B cell (primary cell): Measurements from ENCODE around the gene QSOX2. TPM values are rescaled to one million over a fixed set of nuclear protein-coding genes. Genes with fewer than 3 reads are reported as not detected.

Source experiments
- ATAC-seq: fragments of 200-7000 bp; cut with Tn5 transposase; one replicate; pipeline ENCODE4 v1.10.0; 2021; ENCODE audit warnings: low read depth, mild to moderate bottlenecking, moderate number of reproducible peaks, moderate library complexity
- CTCF ChIA-PET: fragments of 350-600 bp; sonication (Branson Sonifier 250); formaldehyde crosslinking; loops from one replicate; lab custom pipeline; 2021; ENCODE audit warnings: antibody characterized with exemption, inconsistent platforms; lab: Charles Lee
- POLR2A ChIA-PET: fragments of 350-600 bp; sonication (Branson Sonifier 250); formaldehyde crosslinking; loops from one replicate; lab custom pipeline; 2021; ENCODE audit warnings: antibody characterized with exemption; lab: Charles Lee
- DNase-seq: peaks from one replicate; pipeline ENCODE4 v3.0.0; 2013
- H2AFZ ChIP-seq: 2 replicates; pipeline ENCODE4 v1.6.1; 2012; ENCODE audit warnings: mild to moderate bottlenecking, low read depth, low read length; ENCODE audit not compliant: insufficient read depth, poor library complexity, severe bottlenecking
- H3K27ac ChIP-seq, 2 donors: 1 replicate in 1 of 2; 2 replicates in 1 of 2; pipeline ENCODE4 v1.5.1; 2012 to 2013; ENCODE audit warnings: low read length in 2 of 2, mild to moderate bottlenecking in 2 of 2, moderate library complexity in 1 of 2
- H3K27me3 ChIP-seq, 4 experiments: fragments of 200-600 bp in 1 of 4; sonication (generic) in 1 of 4; replicated peaks in 1 of 4; 1 replicate in 2 of 4; 2 replicates in 2 of 4; pipeline versions ENCODE4 v1.6.1 to v1.7.0; 2013 to 2016; ENCODE audit warnings: low read length in 3 of 4, mild to moderate bottlenecking in 2 of 4, mixed read lengths in 1 of 4, moderate library complexity in 1 of 4; ENCODE audit not compliant: insufficient read depth in 4 of 4, control insufficient read depth in 3 of 4; ENCODE audit errors: control extremely low read depth in 1 of 4
- H3K36me3 ChIP-seq, 2 experiments: replicated peaks in 1 of 2; 1 replicate in 1 of 2; 2 replicates in 1 of 2; pipeline versions ENCODE4 v1.6.1 to v1.7.1; 2013; ENCODE audit warnings: low read length in 1 of 2; ENCODE audit not compliant: insufficient read depth in 2 of 2, control insufficient read depth in 1 of 2; ENCODE audit errors: control extremely low read depth in 1 of 2, extremely low read depth in 1 of 2
- H3K4me1 ChIP-seq, 2 donors: fragments of 200-600 bp in 1 of 2; sonication (generic) in 1 of 2; 1 replicate in 1 of 2; 2 replicates in 1 of 2; pipeline versions ENCODE4 v1.5.1 to v1.6.1; 2013 to 2017; ENCODE audit warnings: low read length in 2 of 2; ENCODE audit not compliant: control insufficient read depth in 2 of 2, insufficient read depth in 2 of 2
- H3K4me2 ChIP-seq: replicated peaks from 2 replicates; pipeline ENCODE3; 2012; ENCODE audit warnings: mild to moderate bottlenecking, low read depth, low read length; ENCODE audit not compliant: poor library complexity, severe bottlenecking
- H3K4me3 ChIP-seq, 5 experiments: fragments of 200-600 bp in 1 of 5; sonication (generic) in 1 of 5; 1 replicate in 3 of 5; 2 replicates in 2 of 5; pipeline versions ENCODE4 v1.5.1 to v1.7.0; 2011 to 2016; ENCODE audit warnings: low read length in 4 of 5, mild to moderate bottlenecking in 4 of 5, low read depth in 2 of 5, control low read depth in 1 of 5, moderate library complexity in 1 of 5; ENCODE audit not compliant: insufficient read depth in 1 of 5; ENCODE audit errors: control extremely low read depth in 1 of 5, extremely low read depth in 1 of 5
- H3K79me2 ChIP-seq: fragments of 200-600 bp; sonication (generic); one replicate; pipeline ENCODE4 v1.6.0; 2016; ENCODE audit warnings: low read length; ENCODE audit not compliant: control insufficient read depth, insufficient read depth
- H3K9ac ChIP-seq: fragments of 200-600 bp; sonication (generic); 2 replicates; pipeline ENCODE4 v1.6.1; 2017; ENCODE audit warnings: mild to moderate bottlenecking, low read length, moderate library complexity
- H3K9me3 ChIP-seq, 3 donors: one replicate each; pipeline versions ENCODE4 v1.6.1 to v1.7.1; 2013; ENCODE audit warnings: low read length in 2 of 3; ENCODE audit not compliant: control insufficient read depth in 2 of 3, insufficient read depth in 1 of 3; ENCODE audit errors: control extremely low read depth in 1 of 3
- H4K20me1 ChIP-seq: 2 replicates; pipeline ENCODE4 v1.6.0; 2012; ENCODE audit warnings: mild to moderate bottlenecking, low read length; ENCODE audit not compliant: insufficient read depth, control insufficient read depth, poor library complexity, severe bottlenecking
- H3K27ac Mint-ChIP-seq: one replicate; pipeline ENCODE4 v1.8.0; 2021; ENCODE audit warnings: mixed read lengths
- H3K27me3 Mint-ChIP-seq: one replicate; pipeline ENCODE4 v1.8.0; 2021; ENCODE audit warnings: mixed read lengths
- H3K4me1 Mint-ChIP-seq: one replicate; pipeline ENCODE4 v1.8.0; 2021; ENCODE audit warnings: mixed read lengths
- H3K4me3 Mint-ChIP-seq: one replicate; pipeline ENCODE4 v1.8.0; 2021; ENCODE audit warnings: mixed read lengths
- H3K9me3 Mint-ChIP-seq: one replicate; pipeline ENCODE4 v1.8.0; 2022; ENCODE audit warnings: mixed read lengths; ENCODE audit not compliant: insufficient read depth
- EZH2 ChIP-seq: IDR thresholded peaks from 2 replicates; pipeline ENCODE4 v1.6.1; 2012; ENCODE audit warnings: borderline replicate concordance, low read depth, mild to moderate bottlenecking, moderate library complexity, low read length; ENCODE audit not compliant: insufficient read depth, poor library complexity, severe bottlenecking
- WGBS: methylation state at CpG from one replicate; pipeline ENCODE4 v1.1.5; 2013; ENCODE audit warnings: missing lambda C conversion rate; ENCODE audit not compliant: insufficient coverage; 5-methylcytosine and 5-hydroxymethylcytosine counted together
- intact Hi-C: fragments of 100-400 bp; cut with micrococcal nuclease; formaldehyde crosslinking; loops from one replicate; pipeline ENCODE4 v1.10.0; 2022
- polyA plus RNA-seq: library from polyadenylated mRNA; depleted of rRNA; stranded (reverse); fragments of >200 nt; gene quantifications from 2 replicates; pipeline ENCODE4 v1.2.3, GENCODE V29; 2012
- total RNA-seq, 2 donors: library from RNA; stranded (reverse); fragments of 120-200 nt in 1 of 2; gene quantifications; 1 replicate in 1 of 2; 2 replicates in 1 of 2; pipeline versions ENCODE4 v1.2.3 to v1.2.4, GENCODE V29; 2013 to 2022
- TF ChIP-seq, protein P1 (sequence below): fragments of 200-600 bp; IDR thresholded peaks from one replicate; pipeline ENCODE4 v1.8.0; 2022; ENCODE audit warnings: antibody characterized with exemption, mild to moderate bottlenecking

The QSOX2 gene
- total and polyA plus RNA-seq, 2 donors (not counting 1 experiment from before 2014, with no cell fraction given) = 62.9 to 139 TPM

DNA sequence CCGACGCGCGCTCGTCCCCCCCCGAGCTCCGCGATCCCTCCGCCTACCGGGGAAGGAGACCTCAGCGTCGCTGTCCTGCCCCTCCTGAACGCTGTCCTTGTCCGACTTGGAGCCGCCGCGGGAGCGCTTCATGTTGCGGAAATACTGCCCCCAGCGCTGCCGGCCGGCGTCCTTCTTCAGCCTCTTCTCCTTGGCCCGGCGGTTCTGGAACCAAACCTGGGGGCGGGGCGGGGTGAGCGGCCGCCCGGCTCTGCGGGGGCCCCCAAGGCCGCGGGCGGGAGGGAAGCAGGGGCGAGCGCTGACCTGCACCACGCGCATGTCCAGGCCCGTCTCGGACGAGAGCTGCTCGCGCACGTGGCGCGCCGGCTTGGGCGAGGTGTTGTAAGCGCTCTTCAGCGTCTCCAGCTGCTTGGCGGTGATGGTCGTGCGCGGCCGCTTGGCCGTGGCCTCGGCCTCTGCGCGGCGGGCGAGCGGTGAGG, 47.0 kb downstream of the QSOX2 start:
- Histone ChIP-seq H3K4me2 (peak overlapping the region; percentile 38), H3K27me3 (peaks cover 0 to 86% (median 53%) of the 10 kb centered on the region in 4 experiments), H2AFZ (no peak overlapping the region), H3K4me1 (peaks cover 39% of the 10 kb centered on the region in 2 donors), H3K79me2 (no peaks in the 10 kb centered on the region), H3K36me3 (no peaks in the 10 kb centered on the region), H3K9me3 (peaks cover 0 to 59% (median 0%) of the 10 kb centered on the region in 3 donors), H3K9ac (no peak overlapping the region), H4K20me1 (peaks cover 8% of the 10 kb centered on the region), H3K27ac (no peak overlapping the region), H3K4me3 (no peak overlapping the region)
- no peak for ATAC-seq
- peak; percentile 43 for DNase-seq
- CTCF ChIA-PET = no interaction called here
- H3K4me1 Mint-ChIP-seq = peaks cover 24% of the 10 kb centered on the region
- no peaks in the 10 kb centered on the region for H3K9me3 Mint-ChIP-seq
- H3K4me3 Mint-ChIP-seq = no peak overlapping the region
- H3K27me3 Mint-ChIP-seq = peaks cover 21% of the 10 kb centered on the region
- peak overlapping the region; percentile 37 for H3K27ac Mint-ChIP-seq
- TF ChIP-seq EZH2 = no peak
- TF ChIP-seq, protein P1, sequence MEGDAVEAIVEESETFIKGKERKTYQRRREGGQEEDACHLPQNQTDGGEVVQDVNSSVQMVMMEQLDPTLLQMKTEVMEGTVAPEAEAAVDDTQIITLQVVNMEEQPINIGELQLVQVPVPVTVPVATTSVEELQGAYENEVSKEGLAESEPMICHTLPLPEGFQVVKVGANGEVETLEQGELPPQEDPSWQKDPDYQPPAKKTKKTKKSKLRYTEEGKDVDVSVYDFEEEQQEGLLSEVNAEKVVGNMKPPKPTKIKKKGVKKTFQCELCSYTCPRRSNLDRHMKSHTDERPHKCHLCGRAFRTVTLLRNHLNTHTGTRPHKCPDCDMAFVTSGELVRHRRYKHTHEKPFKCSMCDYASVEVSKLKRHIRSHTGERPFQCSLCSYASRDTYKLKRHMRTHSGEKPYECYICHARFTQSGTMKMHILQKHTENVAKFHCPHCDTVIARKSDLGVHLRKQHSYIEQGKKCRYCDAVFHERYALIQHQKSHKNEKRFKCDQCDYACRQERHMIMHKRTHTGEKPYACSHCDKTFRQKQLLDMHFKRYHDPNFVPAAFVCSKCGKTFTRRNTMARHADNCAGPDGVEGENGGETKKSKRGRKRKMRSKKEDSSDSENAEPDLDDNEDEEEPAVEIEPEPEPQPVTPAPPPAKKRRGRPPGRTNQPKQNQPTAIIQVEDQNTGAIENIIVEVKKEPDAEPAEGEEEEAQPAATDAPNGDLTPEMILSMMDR = no peak
- POLR2A ChIA-PET = no interaction called here
- intact Hi-C loops = no loop called here
- WGBS = 8% methylated on average over 62 of the region's 62 CpGs

DNA sequence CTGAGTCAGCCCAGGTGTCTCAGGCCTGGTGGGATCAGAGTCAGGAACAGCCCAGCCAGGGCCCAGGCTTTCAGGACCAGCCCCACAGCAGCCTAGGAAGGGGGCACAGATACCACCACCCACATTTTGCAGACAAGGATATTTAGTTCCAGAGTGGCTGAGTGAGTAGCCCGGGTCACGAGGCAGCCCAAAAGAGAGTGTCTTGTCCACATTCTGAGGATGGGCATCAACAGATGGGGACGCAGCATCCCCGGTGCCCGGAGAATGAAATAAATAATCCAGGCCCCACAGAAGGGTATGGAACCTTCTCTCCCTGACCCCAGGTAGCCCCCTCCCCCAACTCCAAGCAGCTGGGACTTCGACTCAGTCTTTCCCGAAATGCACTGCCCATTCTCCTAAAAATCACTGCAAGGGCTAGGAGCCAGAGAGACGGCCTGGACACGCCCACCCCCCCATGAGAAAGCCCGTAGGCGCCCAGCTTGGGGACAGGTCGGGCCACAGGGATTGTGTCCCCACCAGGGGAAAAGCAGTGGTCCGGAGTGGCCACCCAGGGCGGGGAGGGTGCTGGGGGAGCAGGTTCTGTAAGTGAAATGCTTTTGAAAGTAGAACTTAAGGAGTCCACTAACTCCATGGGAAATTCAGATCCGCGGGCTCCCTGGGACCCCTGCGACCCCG, 47.5 kb downstream of the QSOX2 start:
- Histone ChIP-seq H3K79me2 (no peaks in the 10 kb centered on the region), H3K27ac (no peak overlapping the region), H2AFZ (no peak overlapping the region), H3K27me3 (peaks cover 0 to 85% (median 50%) of the 10 kb centered on the region in 4 experiments), H3K4me3 (no peak overlapping the region), H3K36me3 (no peaks in the 10 kb centered on the region), H3K4me2 (peak overlapping the region; percentile 38), H3K9ac (no peak overlapping the region), H3K9me3 (peaks cover 0 to 55% (median 0%) of the 10 kb centered on the region in 3 donors), H4K20me1 (peaks cover 6% of the 10 kb centered on the region), H3K4me1 (peaks cover 37 to 38% of the 10 kb centered on the region in 2 donors)
- ChIA-PET POLR2A (no interaction called here), CTCF (interaction anchor here (1.0 kb wide), 1 partner anchor 45 kb away, joined by 5 read pairs; no protein-coding TSS in a partner anchor)
- Mint-ChIP-seq H3K27ac (peak overlapping the region; percentile 37), H3K27me3 (peaks cover 21% of the 10 kb centered on the region), H3K9me3 (no peaks in the 10 kb centered on the region), H3K4me1 (peaks cover 23% of the 10 kb centered on the region), H3K4me3 (no peak overlapping the region)
- TF ChIP-seq EZH2 = no peak
- TF ChIP-seq, protein P1 = no peak
- 13% methylated on average over 16 of the region's 18 CpGs for WGBS
- DNase-seq (no peak), ATAC-seq (no peak)
- intact Hi-C loops = no loop called here
